Esophagus squamous epithelium (tissue), 4 donors: ENCODE measurements around the gene PLEKHA4.

Experiments used
- CTCF ChIP-seq, 6 experiments: fragments of 450-650 bp in 4 of 6; fragments of 200-600 bp in 2 of 6; sonication (generic) in 2 of 6; IDR thresholded peaks; one replicate each; pipeline ENCODE4 v1.5.1; 2016 to 2019; ENCODE audit warnings: antibody characterized with exemption in 6 of 6, mild to moderate bottlenecking in 4 of 6, moderate library complexity in 4 of 6
- POLR2A ChIP-seq, 4 donors: fragments of 450-650 bp; IDR thresholded peaks; one replicate each; pipeline ENCODE4 v1.6.1; 2017; ENCODE audit warnings: antibody characterized with exemption in 4 of 4, mild to moderate bottlenecking in 4 of 4, moderate library complexity in 3 of 4

- no peak for TF ChIP-seq CTCF (IDR thresholded peaks at IDR 0.05)
- TF ChIP-seq POLR2A (IDR thresholded peaks at IDR 0.05) = no peak
Measured at GRCh38 chr19:48883726-48884125, 15.3 kb upstream of the PLEKHA4 start.
